Mesenchymal stem cell (in vitro differentiated cells and primary cell): ENCODE data around the gene ZFYVE26.
A peak's percentile ranks its signal among the peaks of the same experiment; 100 is the strongest.

Experiments used
- DNase-seq: peaks from one replicate; pipeline ENCODE4 v3.0.0-alpha.2; 2013
- H2AFZ ChIP-seq: one replicate; pipeline ENCODE4 v1.6.1; 2013; ENCODE audit warnings: low read depth, mild to moderate bottlenecking, control low read depth, inconsistent platforms, low read length, moderate library complexity
- H2AK5ac ChIP-seq: 2 replicates; pipeline ENCODE4 v1.6.1; 2013; ENCODE audit warnings: low read length, moderate library complexity, mild to moderate bottlenecking, inconsistent platforms; ENCODE audit not compliant: severe bottlenecking
- H2BK120ac ChIP-seq: one replicate; pipeline ENCODE4 v1.6.1; 2013; ENCODE audit warnings: low read depth, mild to moderate bottlenecking, inconsistent platforms, low read length, moderate library complexity
- H2BK12ac ChIP-seq, 2 experiments: one replicate each; pipeline ENCODE4 v1.6.1; 2013; ENCODE audit warnings: inconsistent platforms in 2 of 2, low read length in 2 of 2, mild to moderate bottlenecking in 2 of 2, moderate library complexity in 2 of 2, control low read depth in 1 of 2
- H2BK15ac ChIP-seq: one replicate; pipeline ENCODE4 v1.6.1; 2013; ENCODE audit warnings: mild to moderate bottlenecking, low read depth, inconsistent platforms; ENCODE audit not compliant: poor library complexity, severe bottlenecking
- H2BK5ac ChIP-seq: 2 replicates; pipeline ENCODE4 v1.6.1; 2013; ENCODE audit warnings: low read depth, mild to moderate bottlenecking, low read length, control low read depth, inconsistent platforms; ENCODE audit not compliant: poor library complexity, severe bottlenecking
- H3K14ac ChIP-seq, 2 experiments: one replicate each; pipeline ENCODE4 v1.6.1; 2013; ENCODE audit warnings: inconsistent platforms in 2 of 2, low read length in 2 of 2, control low read depth in 1 of 2, mild to moderate bottlenecking in 1 of 2, moderate library complexity in 1 of 2
- H3K18ac ChIP-seq, 2 experiments: one replicate each; pipeline ENCODE4 v1.6.1; 2013; ENCODE audit warnings: inconsistent platforms in 2 of 2, low read length in 2 of 2, control low read depth in 1 of 2, low read depth in 1 of 2, mild to moderate bottlenecking in 1 of 2
- H3K23ac ChIP-seq, 2 experiments: one replicate each; pipeline ENCODE4 v1.6.1; 2013; ENCODE audit warnings: inconsistent platforms in 2 of 2, low read length in 2 of 2, mild to moderate bottlenecking in 2 of 2, moderate library complexity in 2 of 2, control low read depth in 1 of 2
- H3K27ac ChIP-seq: 2 replicates; pipeline ENCODE4 v1.5.1; 2013; ENCODE audit warnings: mild to moderate bottlenecking, moderate library complexity, low read length, control low read depth, inconsistent platforms; ENCODE audit not compliant: poor library complexity, severe bottlenecking
- H3K27me3 ChIP-seq, 2 experiments: 2 replicates each; pipeline versions ENCODE4 v1.6.1 to v1.7.0; 2013; ENCODE audit warnings: low read length in 2 of 2, mild to moderate bottlenecking in 2 of 2, moderate library complexity in 2 of 2, control low read depth in 1 of 2, inconsistent platforms in 1 of 2; ENCODE audit not compliant: control insufficient read depth in 1 of 2, insufficient read depth in 1 of 2
- H3K36me3 ChIP-seq, 2 experiments: 2 replicates each; pipeline versions ENCODE4 v1.6.1 to v1.7.0; 2013; ENCODE audit warnings: low read length in 2 of 2, control low read depth in 1 of 2, inconsistent platforms in 1 of 2, low read depth in 1 of 2, mild to moderate bottlenecking in 1 of 2; ENCODE audit not compliant: insufficient read depth in 2 of 2, control insufficient read depth in 1 of 2
- H3K4ac ChIP-seq, 2 experiments: one replicate each; pipeline ENCODE4 v1.6.1; 2013; ENCODE audit warnings: inconsistent platforms in 2 of 2, low read length in 2 of 2, mild to moderate bottlenecking in 2 of 2, moderate library complexity in 2 of 2, control low read depth in 1 of 2, low read depth in 1 of 2
- H3K4me1 ChIP-seq: 2 replicates; pipeline ENCODE4 v1.6.1; 2013; ENCODE audit warnings: low read depth, low read length, control low read depth; ENCODE audit not compliant: control insufficient read depth, insufficient read depth
- H3K4me2 ChIP-seq: 2 replicates; pipeline ENCODE4 v1.6.1; 2013; ENCODE audit warnings: low read length, mild to moderate bottlenecking, inconsistent platforms; ENCODE audit not compliant: poor library complexity, severe bottlenecking
- H3K4me3 ChIP-seq, 2 experiments: 2 replicates each; pipeline versions ENCODE4 v1.5.1 to v1.7.0; 2013; ENCODE audit warnings: low read length in 2 of 2, mild to moderate bottlenecking in 2 of 2, control low read depth in 1 of 2, low read depth in 1 of 2; ENCODE audit not compliant: insufficient read depth in 1 of 2
- H3K79me1 ChIP-seq: replicated peaks from 2 replicates; pipeline ENCODE4 v1.6.1; 2013; ENCODE audit warnings: mild to moderate bottlenecking, control low read depth, low read length, inconsistent platforms; ENCODE audit not compliant: poor library complexity, severe bottlenecking
- H3K9ac ChIP-seq: 2 replicates; pipeline ENCODE4 v1.7.0; 2013; ENCODE audit warnings: mild to moderate bottlenecking, low read length, moderate library complexity
- H3K9me3 ChIP-seq: 2 replicates; pipeline ENCODE4 v1.7.0; 2013; ENCODE audit warnings: mild to moderate bottlenecking, low read length; ENCODE audit not compliant: control insufficient read depth
- H4K8ac ChIP-seq: one replicate; pipeline ENCODE4 v1.6.1; 2013; ENCODE audit warnings: inconsistent platforms, mild to moderate bottlenecking, low read length, moderate library complexity
- H4K91ac ChIP-seq: one replicate; pipeline ENCODE4 v1.6.1; 2013; ENCODE audit warnings: mild to moderate bottlenecking, low read length, inconsistent platforms
- WGBS: methylation state at CpG from one replicate; pipeline ENCODE4 v1.1.7; 2013; ENCODE audit warnings: mixed read lengths; 5-methylcytosine and 5-hydroxymethylcytosine counted together

Gene ZFYVE26

GRCh38 chr14:67814821-67815220 lies 1.6 kb downstream of the ZFYVE26 start:
- Histone ChIP-seq H3K4ac (no peak overlapping the region), H3K36me3 (peaks cover under 1 to 39% of the 10 kb centered on the region in 2 experiments), H3K4me2 (no peak overlapping the region), H2AFZ (no peak overlapping the region), H2BK12ac (no peak overlapping the region), H4K8ac (no peak overlapping the region), H3K27me3 (no peaks in the 10 kb centered on the region), H3K79me1 (peaks cover 8% of the 10 kb centered on the region), H3K4me1 (peaks cover 2% of the 10 kb centered on the region), H3K9ac (peak overlapping the region; percentile 95), H3K27ac (no peak overlapping the region), H3K9me3 (no peaks in the 10 kb centered on the region), H3K14ac (no peak overlapping the region), H3K4me3 (peak overlapping the region in 1 of 2 experiments; percentile 93), H2BK5ac (no peak overlapping the region), H3K18ac (no peak overlapping the region), H4K91ac (no peak overlapping the region), H2BK15ac (no peak overlapping the region), H2AK5ac (no peak overlapping the region), H3K23ac (no peak overlapping the region), H2BK120ac (no peak overlapping the region)
- peak; percentile 24 for DNase-seq
- no CpG with 5 or more reads among the region's 2 CpGs for WGBS

- no peak overlapping the region for H2AK5ac ChIP-seq
- no peaks in the 10 kb centered on the region for H3K4me1 ChIP-seq
- no peak overlapping the region for H3K9ac ChIP-seq
- no peak overlapping the region for H3K27ac ChIP-seq
- no peaks in the 10 kb centered on the region for H3K9me3 ChIP-seq
- H3K79me1 ChIP-seq, result peaks cover 16% of the 10 kb centered on the region
- no peak overlapping the region for H3K4me3 ChIP-seq
- H2BK5ac ChIP-seq, result no peak overlapping the region
- H3K4me2 ChIP-seq, result no peak overlapping the region
- peaks cover 40 to 91% of the 10 kb centered on the region in 2 experiments for H3K36me3 ChIP-seq
- no peak overlapping the region for H3K18ac ChIP-seq
- H3K23ac ChIP-seq, result no peak overlapping the region
- no peak overlapping the region for H2AFZ ChIP-seq
- no peak overlapping the region for H3K4ac ChIP-seq
- 93% methylated on average over 3 of the region's 3 CpGs for WGBS
- H2BK12ac ChIP-seq, result no peak overlapping the region
- H4K91ac ChIP-seq, result no peak overlapping the region
- no peak overlapping the region for H2BK120ac ChIP-seq
- H4K8ac ChIP-seq, result no peak overlapping the region
- H3K14ac ChIP-seq, result no peak overlapping the region
- H3K27me3 ChIP-seq, result no peaks in the 10 kb centered on the region
- no peak overlapping the region for H2BK15ac ChIP-seq
- DNase-seq, result no peak
Measured at GRCh38 chr14:67806246-67806645, 10.1 kb downstream of the ZFYVE26 start.

- no peak overlapping the region for H3K4ac ChIP-seq
- DNase-seq, result no peak
- peaks cover 12% of the 10 kb centered on the region for H3K79me1 ChIP-seq
- 100% methylated on average over 2 of the region's 4 CpGs for WGBS
- H3K4me2 ChIP-seq, result no peak overlapping the region
- H3K4me3 ChIP-seq, result no peak overlapping the region
- H2BK15ac ChIP-seq, result no peak overlapping the region
- no peak overlapping the region for H4K8ac ChIP-seq
- no peak overlapping the region for H2BK5ac ChIP-seq
- no peak overlapping the region for H2AFZ ChIP-seq
- no peak overlapping the region for H4K91ac ChIP-seq
- no peak overlapping the region for H2AK5ac ChIP-seq
- H2BK12ac ChIP-seq, result no peak overlapping the region
- H3K9ac ChIP-seq, result no peak overlapping the region
- peaks cover 41 to 94% of the 10 kb centered on the region in 2 experiments for H3K36me3 ChIP-seq
- H3K27ac ChIP-seq, result no peak overlapping the region
- H3K9me3 ChIP-seq, result no peaks in the 10 kb centered on the region
- no peaks in the 10 kb centered on the region for H3K4me1 ChIP-seq
- H3K14ac ChIP-seq, result no peak overlapping the region
- H3K27me3 ChIP-seq, result no peaks in the 10 kb centered on the region
- no peak overlapping the region for H2BK120ac ChIP-seq
- no peak overlapping the region for H3K18ac ChIP-seq
- no peak overlapping the region for H3K23ac ChIP-seq
Measured at GRCh38 chr14:67800743-67801142, 15.6 kb downstream of the ZFYVE26 start.

DNA sequence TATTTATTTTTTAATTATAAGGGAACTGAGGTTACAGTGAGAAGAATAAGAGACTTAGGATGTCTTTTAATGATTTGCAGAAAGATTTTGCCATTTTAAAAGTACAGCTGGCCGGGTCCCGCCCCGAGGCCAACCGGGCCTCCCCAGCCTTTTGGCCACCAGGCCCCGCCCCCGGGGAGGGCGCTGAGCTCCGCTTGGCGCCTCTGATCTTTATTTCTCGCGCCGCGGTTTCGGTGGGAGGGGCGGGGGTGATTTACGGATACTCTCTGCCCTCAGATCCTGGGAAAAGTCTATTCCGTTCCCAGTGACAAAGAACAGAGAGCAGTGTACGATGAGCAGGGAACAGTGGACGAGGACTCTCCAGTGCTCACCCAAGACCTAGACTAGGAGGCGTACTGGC lies 17.7 kb downstream of the ZFYVE26 start:
- Histone ChIP-seq H3K18ac (no peak overlapping the region), H3K79me1 (peaks cover 10% of the 10 kb centered on the region), H4K8ac (no peak overlapping the region), H2BK5ac (no peak overlapping the region), H2BK12ac (no peak overlapping the region), H3K9ac (no peak overlapping the region), H3K9me3 (no peaks in the 10 kb centered on the region), H3K4me3 (no peak overlapping the region), H3K4me2 (no peak overlapping the region), H3K23ac (no peak overlapping the region), H3K27me3 (no peaks in the 10 kb centered on the region), H3K27ac (no peak overlapping the region), H2BK120ac (no peak overlapping the region), H3K4me1 (no peaks in the 10 kb centered on the region), H2BK15ac (no peak overlapping the region), H3K14ac (no peak overlapping the region), H4K91ac (no peak overlapping the region), H2AFZ (no peak overlapping the region), H3K4ac (no peak overlapping the region), H3K36me3 (peaks cover 44 to 94% of the 10 kb centered on the region in 2 experiments), H2AK5ac (no peak overlapping the region)
- 92% methylated on average over 20 of the region's 20 CpGs for WGBS
- no peak for DNase-seq
